ENCODE measurements around the gene INHBC. TPM values are rescaled to one million over a fixed set of nuclear protein-coding genes. Genes with fewer than 3 reads are reported as not detected.
"Not testable (repeated sequence)": the region's sequence is repeated elsewhere in the genome, so short reads cannot be mapped to it uniquely, and the experiment has no call there.

The INHBC gene, protein sequence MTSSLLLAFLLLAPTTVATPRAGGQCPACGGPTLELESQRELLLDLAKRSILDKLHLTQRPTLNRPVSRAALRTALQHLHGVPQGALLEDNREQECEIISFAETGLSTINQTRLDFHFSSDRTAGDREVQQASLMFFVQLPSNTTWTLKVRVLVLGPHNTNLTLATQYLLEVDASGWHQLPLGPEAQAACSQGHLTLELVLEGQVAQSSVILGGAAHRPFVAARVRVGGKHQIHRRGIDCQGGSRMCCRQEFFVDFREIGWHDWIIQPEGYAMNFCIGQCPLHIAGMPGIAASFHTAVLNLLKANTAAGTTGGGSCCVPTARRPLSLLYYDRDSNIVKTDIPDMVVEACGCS
- not detected in 2 replicates for total RNA-seq

DNA sequence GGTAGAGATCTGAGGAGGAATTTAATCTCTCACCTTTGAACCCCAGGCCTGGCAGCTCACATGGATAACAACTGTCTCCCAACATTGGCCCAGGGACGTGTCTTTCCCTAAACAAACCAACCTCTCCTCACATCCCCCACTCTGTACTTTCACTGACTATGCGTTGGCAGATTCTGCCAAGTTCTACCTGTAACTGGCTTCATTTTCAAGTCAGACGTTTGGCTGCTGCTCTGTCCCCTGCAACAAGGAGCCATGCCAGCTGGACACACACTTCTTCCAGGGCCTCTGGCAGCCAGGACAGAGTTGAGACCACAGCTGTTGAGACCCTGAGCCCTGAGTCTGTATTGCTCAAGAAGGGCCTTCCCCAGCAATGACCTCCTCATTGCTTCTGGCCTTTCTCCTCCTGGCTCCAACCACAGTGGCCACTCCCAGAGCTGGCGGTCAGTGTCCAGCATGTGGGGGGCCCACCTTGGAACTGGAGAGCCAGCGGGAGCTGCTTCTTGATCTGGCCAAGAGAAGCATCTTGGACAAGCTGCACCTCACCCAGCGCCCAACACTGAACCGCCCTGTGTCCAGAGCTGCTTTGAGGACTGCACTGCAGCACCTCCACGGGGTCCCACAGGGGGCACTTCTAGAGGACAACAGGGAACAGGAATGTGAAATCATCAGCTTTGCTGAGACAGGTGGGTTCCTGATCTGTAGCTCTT, at the start of gene INHBC:
Gene INHBC, plus strand, starts transcription at position 268 of the 707 bp plus-strand sequence. Its CDS starts 103 bp downstream, at position 371.
- no peak for DNase-seq (ENCODE audit: extremely low read depth, low read depth, low spot score)

DNA sequence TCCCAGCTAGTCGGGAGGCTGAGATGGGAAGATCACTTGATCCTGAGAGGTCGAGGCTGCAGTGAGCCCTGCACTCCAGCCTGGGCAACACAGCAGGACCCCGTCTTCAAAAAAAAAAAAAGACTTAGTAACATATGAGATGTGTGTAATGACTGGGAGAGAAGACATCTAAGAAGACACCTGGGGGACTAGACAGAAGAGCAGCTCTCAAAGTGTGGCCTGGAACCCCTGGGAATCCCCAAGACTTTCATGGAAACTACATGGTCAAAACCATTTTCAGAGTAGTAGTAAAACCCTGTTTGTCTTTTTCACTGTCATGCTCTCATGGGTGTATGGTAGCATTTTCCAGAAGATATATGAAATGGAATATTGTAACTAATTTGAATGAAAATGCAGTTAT, 49.0 kb upstream of the INHBC start:
- no peak for DNase-seq (ENCODE audit: extremely low read depth, low read depth, low spot score)

DNA sequence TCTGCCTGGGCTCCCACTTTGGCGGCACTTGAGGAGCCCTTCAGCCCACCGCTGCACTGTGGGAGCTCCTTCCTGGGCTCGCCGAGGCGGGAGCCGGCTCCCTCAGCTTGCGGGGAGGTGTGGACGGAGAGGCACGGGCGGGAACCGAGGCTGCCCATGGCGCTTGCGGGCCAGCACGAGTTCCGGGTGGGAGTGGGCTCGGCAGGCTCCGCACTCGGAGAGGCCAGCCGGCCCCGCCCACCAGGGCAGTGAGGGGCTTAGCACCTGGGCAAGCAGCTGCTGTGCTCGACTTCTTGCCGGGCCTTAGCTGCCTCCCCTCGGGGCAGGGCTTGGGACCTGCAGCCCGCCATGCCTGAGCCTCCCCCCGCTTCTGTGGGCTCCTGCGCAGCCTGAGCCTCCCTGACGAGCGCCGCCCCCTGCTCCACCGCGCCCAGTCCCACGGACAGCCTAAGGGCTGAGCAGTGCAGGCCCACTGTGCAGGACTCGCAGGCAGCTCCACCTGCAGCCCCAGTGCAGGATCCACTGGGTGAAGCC, 48.3 kb upstream of the INHBC start:
- DNase-seq (ENCODE audit: extremely low read depth, low read depth, low spot score): no peak

DNA sequence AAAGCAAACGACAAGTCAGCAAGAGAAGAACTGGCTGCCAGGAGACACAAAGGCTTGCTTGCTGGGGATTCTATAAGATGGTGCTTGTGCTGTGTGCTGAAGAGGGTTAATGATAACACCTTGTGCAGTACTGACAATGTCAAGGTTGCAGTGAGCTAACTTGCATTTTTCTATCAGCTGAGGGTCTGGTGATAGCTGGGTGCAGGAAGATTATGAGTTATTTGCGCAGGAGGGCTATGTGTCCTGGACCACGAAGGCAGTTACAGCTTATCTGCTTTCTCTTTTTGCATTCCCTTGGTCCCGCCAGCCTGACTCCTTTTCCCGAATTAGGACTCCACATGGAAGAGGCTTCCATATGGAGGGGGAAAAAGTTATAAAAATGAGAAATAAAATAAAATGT, 46.2 kb upstream of the INHBC start:
- DNase-seq (ENCODE audit: extremely low read depth, low read depth, low spot score): no peak

DNA sequence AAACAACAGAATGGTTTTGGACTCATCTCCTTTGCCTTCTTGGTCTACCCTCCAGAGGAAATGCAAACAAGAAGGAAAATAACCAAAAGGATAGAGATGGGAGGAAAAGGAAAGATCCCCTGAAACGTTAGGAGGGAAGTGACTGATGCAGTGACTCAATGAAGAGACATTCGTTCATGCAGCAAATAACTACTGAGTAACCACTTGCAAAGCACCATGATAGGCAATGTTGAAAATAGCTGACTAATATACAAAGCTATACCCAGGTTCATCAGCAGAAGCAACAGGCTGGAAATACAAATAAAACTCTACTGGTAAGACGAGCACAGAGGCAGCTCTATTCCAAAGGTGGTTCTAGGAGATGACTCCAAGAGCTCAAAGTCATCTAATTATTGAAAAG, 45.6 kb upstream of the INHBC start:
- DNase-seq (ENCODE audit: extremely low read depth, low read depth, low spot score): no peak

DNA sequence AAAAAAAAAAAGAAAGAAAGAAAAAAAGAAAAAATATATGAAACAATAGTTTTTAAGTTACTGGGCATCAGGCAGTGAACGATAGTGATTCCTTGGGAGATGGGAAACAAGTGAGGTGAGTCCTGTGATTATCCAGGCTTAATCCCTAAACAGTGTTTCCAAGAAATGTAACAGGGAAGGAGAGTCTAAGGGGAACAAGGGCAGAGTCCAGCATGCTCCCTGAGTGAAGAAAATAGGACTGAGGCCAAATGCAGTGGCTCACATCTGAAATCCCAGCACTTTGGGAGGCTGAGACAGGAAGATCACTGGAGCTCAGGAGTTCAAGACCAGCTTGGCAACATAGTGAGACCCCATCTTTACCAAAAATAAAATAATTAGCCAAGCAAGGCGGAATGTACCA, 44.4 kb upstream of the INHBC start:
- no peak for DNase-seq (ENCODE audit: extremely low read depth, low read depth, low spot score)

DNA sequence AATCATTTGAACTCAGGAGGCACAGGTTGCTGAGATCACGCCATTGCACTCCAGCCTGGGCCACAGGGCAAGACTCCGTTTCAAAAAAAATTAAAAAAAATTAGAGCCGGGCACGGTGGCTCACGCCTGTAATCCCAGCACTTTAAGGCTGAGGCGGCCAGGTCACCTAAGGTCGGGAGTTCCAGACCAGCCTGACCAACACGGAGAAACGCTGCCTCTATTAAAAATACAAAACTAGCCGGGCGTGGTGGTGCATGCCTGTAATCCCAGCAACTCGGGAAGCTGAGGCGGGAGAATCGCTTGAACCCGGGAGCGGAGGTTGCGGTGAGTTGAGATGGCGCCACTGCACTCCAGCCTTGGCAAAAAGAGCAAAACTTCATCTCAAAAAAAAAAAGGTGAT, 39.5 kb upstream of the INHBC start:
- no peak for DNase-seq (ENCODE audit: extremely low read depth, low read depth, low spot score)

DNA sequence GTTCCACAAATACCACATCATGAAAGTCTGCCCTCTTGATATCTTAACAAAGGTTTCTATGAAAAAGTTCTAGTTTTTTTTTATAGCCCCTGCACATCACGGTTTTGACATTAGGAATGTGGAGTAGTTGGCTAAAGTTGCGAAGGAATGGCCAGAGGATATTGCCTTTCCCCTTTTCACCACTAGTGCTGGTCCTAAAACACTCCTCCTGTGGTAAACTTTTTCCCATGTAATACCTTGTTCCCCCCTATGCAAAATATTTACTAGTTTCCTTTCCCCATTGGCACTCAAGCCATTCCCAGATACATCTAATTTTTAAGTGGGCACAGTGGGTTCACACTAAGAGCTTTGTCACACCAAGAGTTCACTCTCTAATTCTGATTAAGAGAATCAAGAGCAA, 37.1 kb upstream of the INHBC start:
- no peak for DNase-seq (ENCODE audit: extremely low read depth, low read depth, low spot score)

DNA sequence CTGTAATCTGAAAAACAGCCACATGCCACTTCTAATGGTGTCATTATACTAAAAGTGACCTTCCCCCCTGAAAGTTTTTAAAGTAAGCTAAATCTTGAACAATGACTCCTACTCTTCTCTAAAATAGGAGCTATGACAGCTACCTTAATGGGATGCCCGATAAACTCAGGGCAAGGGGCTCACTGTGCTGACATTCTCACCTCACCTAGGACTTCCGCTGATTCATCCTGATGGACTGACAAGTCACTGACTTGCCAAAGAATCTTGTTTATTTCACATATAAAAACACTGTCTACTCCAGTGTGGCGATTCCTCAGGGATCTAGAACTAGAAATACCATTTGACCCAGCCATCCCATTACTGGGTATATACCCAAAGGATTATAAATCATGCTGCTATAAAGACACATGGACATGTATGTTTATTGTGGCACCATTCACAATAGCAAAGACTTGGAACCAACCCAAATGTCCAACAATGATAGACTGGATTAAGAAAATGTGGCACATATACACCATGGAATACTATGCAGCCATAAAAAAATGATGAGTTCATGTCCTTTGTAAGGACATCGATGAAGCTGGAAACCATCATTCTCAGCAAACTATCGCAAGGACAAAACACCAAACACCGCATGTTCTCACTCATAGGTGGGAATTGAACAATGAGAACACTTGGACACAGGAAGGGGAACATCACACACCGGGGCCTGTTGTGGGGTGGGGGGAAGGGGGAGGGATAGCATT, 34.7 kb upstream of the INHBC start:
- not testable (repeated sequence) for DNase-seq (ENCODE audit: extremely low read depth, low read depth, low spot score)

DNA sequence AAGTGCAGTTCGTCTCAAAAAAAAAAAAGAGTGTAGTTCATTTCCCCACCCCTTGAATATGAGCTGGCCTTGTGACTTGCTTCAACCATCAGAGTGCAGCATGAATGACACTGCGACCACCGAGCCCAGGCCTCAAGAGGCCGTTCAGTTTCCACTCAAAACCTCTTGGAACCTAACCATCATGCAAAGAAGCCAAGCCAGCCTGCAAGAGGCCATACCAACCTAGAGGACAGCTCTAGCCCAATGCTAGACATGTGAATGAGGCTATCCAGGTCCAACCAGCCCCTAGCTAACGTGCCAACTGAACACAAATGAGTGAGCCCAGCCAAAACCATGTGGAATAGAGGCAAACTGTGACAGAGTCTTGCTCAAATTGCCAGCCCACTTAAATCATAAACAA, 33.4 kb upstream of the INHBC start:
- DNase-seq (ENCODE audit: extremely low read depth, low read depth, low spot score): no peak

DNA sequence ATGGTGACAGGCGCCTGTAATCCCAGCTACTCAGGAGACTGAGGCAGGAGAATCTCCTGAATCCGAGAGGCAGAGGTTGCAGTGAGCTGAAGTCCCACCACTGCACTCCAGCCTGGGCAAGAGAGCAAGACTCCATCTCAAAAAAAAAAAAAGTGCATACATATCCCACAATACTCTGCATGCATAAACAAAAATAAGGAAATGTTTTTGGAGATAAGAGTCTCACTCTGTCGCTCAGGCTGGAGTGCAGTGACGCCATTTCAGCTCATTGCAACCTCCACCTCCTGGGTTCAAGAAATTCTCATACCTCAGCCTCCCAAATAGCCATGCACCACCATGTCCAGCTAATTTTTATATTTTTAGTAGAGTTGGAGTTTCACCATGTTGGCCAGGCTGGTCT, 32.4 kb upstream of the INHBC start:
- not testable (repeated sequence) for DNase-seq (ENCODE audit: extremely low read depth, low read depth, low spot score)

DNA sequence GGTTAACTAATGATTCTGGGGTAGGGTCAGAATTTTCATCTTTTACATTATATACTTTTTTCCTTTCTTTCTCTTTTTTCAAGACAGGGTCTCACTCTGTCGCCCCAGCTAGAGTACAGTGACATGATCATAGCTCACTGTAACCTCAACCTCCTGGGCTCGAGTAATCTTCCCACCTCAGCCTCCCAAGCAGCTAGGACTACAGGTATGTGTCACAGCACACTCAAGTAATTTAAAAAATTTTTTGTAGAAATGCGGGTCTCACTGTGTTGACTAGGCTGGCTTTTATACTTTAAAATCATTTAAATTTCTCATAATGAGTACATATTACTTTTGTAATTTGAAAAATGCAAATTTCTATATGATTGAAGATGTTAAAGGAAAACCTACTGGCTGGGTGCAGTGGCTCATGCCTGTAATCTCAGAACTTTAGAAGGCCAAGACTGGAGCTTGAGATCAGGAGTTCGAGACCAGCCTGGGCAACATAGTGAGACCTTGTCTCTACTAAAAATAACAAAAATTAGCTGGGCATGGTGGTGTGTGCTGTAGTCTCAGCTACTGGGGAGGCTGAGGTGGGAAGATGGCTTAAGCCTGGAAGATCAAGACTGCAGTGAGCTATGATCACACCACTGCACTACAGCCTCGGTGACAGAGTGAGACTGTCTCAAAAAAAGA, 29.5 kb upstream of the INHBC start:
- DNase-seq (ENCODE audit: extremely low read depth, low read depth, low spot score): no peak

DNA sequence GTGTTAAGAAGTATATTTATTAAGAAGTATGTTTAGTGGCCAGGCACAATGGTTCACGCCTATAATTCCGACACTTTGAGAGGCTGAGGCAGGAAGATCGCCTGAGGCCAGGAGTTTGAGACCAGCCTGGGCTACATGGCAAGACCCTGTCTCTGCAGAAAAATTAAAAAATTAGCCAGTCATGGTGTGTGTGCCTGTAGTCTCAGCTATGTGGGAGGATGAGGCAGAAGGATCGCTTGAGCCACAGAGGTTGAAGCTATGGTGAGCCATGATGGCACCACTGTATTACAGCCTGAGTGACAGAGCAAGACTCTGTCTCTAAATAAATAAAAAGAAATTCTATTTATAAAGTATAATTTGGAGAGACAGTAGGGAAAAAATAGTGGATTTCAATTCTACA, 24.1 kb upstream of the INHBC start:
- no peak for DNase-seq (ENCODE audit: extremely low read depth, low read depth, low spot score)

DNA sequence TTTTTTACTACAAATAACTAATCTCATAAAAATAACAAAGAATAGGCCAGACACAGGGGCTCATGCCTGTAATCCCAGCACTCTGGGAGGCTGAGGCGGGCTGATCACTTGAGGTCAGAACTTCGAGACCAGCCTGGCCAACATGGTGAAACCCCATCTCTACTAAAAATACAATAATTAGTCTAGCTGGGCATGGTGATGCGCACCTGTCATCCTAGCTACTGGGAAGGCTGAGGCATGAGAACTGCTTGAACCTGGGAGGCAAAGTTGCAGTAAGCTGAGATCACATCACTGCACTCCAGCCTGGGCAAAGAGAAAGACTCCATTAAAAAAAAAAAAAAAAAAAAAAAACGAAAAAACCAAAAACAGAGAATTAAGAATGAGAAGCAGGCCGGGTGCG, 20.4 kb upstream of the INHBC start:
- not testable (repeated sequence) for DNase-seq (ENCODE audit: extremely low read depth, low read depth, low spot score)

DNA sequence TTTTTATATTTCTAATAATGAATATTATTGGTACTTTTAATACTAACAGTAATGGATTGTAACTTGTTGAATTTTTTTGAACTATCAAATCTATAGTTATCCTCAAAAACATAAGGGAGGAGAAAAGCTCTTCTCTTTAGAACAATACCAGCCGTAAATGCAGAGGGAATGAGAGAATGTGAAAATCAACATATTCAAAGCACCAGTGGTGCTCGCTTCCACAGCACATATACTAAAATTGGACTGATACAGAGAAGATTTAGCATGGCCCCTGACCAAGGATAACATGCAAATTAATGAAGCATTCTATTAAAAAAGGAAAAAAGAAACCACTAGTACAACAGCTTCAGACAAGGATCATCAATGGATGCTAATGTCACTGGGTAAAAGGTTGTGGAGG, 19.5 kb upstream of the INHBC start:
- DNase-seq (ENCODE audit: extremely low read depth, low read depth, low spot score): no peak

DNA sequence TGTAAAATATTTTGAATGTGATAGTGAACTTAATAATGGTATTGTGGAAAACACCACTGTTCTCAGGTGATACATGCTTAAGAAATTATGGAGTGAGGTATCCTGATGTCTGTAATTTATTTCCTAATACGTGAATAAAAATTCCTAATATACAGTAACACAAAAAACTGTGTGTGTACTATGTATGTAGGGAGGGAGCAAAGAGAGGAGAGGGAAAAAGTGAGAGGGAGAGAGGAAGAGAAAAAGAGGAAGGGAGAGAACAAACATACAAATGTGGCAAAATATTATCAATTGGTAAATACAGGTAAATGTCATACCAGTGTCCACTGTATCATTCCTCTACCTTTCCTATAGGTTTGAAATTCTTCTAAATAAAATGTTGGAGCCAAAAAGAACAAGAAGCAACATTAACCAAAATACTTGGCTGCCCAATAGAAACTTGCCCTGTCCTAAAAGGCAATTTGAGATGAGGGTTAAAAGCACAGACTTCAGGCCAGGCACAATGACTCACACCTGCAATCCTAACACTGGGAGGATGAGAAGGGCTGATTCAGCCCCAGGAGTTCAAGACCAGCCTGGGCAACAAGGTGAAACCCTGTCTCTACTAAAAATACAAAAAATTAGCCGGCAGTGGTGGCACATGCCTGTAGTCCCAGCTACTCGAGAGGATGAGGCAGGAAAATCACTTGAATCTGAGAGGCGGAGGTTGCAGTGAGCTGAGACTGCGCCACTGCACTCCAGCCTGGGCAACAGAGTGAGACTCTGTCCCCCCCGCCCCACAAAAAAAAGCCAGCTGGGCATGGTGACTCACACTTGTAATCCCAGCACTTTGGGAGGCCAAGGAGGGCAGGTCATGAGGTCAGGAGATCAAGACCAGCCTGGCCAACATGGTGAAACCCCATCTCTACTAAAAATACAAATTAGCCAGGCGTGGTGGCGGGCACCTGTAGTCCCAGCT, 18.3 kb upstream of the INHBC start:
- DNase-seq (ENCODE audit: extremely low read depth, low read depth, low spot score): no peak

DNA sequence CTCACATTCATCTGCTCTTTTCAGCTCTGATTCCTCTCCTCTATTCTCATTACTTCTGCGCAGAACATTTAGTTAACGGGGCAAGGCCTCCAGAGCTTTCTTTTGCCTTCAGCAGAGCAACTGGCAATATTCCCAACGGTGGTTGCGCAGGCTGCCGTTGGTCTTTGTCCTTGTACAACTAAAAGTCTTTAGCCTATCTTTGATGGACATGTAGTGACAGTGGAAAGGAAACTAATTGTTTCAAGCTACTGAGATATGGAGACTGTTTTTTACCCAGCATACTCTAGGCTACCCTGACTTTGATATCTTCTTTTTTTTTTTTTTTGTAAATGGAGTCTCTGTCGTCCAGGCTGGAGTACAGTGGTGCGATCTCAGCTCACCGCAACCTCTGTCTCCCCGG, 16.3 kb upstream of the INHBC start:
- no peak for DNase-seq (ENCODE audit: extremely low read depth, low read depth, low spot score)

DNA sequence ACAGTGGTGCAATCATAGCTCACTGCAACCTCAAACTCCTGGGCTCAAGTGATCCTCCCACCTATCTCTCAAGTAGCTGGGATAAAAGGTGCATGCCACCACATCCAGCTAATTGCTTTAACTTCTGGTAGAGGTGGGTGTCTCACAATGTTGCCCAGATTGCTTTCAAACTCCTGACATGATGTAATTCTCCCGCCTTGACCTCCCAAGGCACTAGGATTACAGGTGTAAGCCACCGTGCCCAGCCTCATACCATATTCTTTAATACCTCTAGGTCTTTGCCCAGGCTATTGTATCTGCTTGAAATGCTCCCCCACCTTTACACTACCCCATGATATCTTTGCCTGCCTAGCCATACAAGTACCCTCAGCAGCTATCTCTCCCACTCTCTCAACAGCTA, 15.1 kb upstream of the INHBC start:
- no peak for DNase-seq (ENCODE audit: extremely low read depth, low read depth, low spot score)

DNA sequence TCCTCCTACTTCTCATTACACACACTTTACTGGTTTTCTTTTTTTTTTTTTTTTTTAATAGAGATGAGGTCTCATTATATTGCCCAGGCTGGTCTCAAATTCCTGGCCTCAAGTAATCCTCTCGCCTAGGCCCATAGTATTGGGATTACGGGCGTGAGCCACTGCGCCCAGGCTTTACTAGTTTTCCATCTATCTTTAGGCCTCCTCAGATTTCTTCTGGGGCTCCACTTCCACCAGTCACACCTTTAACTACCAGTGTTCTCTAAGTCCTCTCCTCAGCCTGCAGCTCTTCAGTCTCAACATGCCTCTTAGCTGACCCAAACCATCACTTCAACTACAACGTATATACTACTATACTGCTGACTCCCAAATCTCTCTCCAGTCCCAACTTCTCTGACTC, 14.1 kb upstream of the INHBC start:
- DNase-seq (ENCODE audit: extremely low read depth, low read depth, low spot score): no peak

DNA sequence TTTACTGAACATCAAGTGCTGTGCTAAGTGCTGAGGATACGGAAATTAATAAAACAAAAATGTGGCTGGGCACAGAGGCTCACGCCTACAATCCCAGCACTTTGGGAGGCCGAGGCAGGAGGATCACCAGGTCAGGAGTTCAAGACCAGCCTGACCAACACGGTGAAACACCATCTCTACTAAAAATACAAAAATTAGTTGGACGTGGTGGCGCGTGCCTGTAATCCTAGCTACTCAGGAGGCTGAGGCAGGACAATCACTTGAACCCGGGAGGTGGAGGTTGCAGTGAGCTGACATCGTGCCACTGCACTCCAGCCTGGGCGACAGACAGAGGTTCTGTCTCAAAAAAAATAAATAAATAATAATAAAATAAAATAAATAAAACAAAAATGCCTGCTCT, 7.6 kb upstream of the INHBC start:
- DNase-seq (ENCODE audit: extremely low read depth, low read depth, low spot score): not testable (repeated sequence)
